Measurements from ENCODE around the gene ITGB5.

GRCh38 chr3:124766113-124767095, 120.8 kb downstream of the ITGB5 start:
- no peak for TF ChIP-seq CTCF (conservative IDR thresholded peaks at IDR 0.05; ENCODE audit: low read depth, low read length)
- no peak for TF ChIP-seq EZH2 (IDR thresholded peaks at IDR 0.05; ENCODE audit: low read length, unreplicated experiment)
